Measurements from ENCODE around the gene HPCAL1. TPM values are rescaled to one million over a fixed set of nuclear protein-coding genes. Genes with fewer than 3 reads are reported as not detected.

HPCAL1 gene
- total and polyA plus RNA-seq, 8 donors: 58.1 to 108 (median 72.1) TPM

DNA sequence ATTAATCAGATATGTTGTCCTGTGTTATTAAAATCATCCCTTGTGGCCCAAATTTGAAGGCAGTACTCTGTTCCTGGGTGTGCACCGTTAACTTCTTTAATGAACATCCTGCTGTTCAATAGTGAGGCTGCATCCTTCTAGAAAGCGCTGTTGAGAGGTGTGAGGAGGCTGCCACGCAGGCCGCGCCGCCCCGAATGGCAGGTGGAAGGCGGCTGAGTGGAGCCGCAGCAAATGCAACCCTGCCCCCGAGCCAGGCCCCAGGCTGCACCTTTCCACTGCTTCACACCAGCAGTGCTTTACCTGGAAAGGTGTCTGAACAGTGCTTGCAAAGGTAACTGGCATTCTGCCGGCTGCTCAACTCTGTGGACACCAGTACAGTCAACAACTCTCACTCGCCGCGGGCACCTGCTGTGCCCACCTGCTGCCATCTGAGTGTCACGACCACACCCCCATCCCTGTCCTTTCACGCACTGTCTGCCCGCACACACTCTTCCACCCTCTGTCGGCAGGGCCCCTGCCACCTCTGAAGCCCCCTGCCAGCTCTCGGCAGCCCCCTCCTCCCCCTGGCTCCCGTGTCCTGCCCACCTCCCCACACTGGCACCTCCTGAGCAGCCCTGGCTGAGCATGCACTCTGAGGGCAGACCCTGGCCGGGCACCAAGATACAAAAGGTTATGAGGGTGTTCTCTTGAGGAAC is 74.5 kb downstream of the HPCAL1 start:
- no peak for DNase-seq
- H3K4me1 ChIP-seq: peaks cover 20 to 60% of the 10 kb centered on the region in 2 donors
- no peak for TF ChIP-seq CTCF (IDR thresholded peaks at IDR 0.05)
- H3K27ac ChIP-seq: no peak overlapping the region
- no peaks in the 10 kb centered on the region for H3K9me3 ChIP-seq
- ATAC-seq: no peak
- no peaks in the 10 kb centered on the region for H3K27me3 ChIP-seq
- no peak overlapping the region for H3K4me3 ChIP-seq
- H3K36me3 ChIP-seq: peaks cover 0 to 15% of the 10 kb centered on the region in 2 donors
- intact Hi-C loops (cut with DNase I): no loop called here

- Histone ChIP-seq H3K27me3 (no peaks in the 10 kb centered on the region), H3K27ac (no peak overlapping the region), H3K4me3 (no peak overlapping the region), H3K36me3 (peaks cover 0 to 15% of the 10 kb centered on the region in 2 donors), H3K4me1 (peaks cover 25 to 66% of the 10 kb centered on the region in 2 donors), H3K9me3 (no peaks in the 10 kb centered on the region)
- TF ChIP-seq CTCF (IDR thresholded peaks at IDR 0.05): no peak
- intact Hi-C loops (cut with DNase I): no loop called here
- ATAC-seq: no peak
- no peak for DNase-seq
These were observed 75.0 kb downstream of the HPCAL1 start for GRCh38 chr2:10377747-10378085.

- H3K36me3 ChIP-seq: peaks cover 0 to 15% of the 10 kb centered on the region in 2 donors
- H3K4me3 ChIP-seq: no peak overlapping the region
- no peak for DNase-seq
- intact Hi-C loops (cut with DNase I): no loop called here
- peaks cover 30 to 70% of the 10 kb centered on the region in 2 donors for H3K4me1 ChIP-seq
- no peak for ATAC-seq
- no peak overlapping the region for H3K27ac ChIP-seq
- no peak for TF ChIP-seq CTCF (IDR thresholded peaks at IDR 0.05)
- no peaks in the 10 kb centered on the region for H3K9me3 ChIP-seq
- no peaks in the 10 kb centered on the region for H3K27me3 ChIP-seq
These were observed 75.5 kb downstream of the HPCAL1 start for GRCh38 chr2:10378189-10378588.

DNA sequence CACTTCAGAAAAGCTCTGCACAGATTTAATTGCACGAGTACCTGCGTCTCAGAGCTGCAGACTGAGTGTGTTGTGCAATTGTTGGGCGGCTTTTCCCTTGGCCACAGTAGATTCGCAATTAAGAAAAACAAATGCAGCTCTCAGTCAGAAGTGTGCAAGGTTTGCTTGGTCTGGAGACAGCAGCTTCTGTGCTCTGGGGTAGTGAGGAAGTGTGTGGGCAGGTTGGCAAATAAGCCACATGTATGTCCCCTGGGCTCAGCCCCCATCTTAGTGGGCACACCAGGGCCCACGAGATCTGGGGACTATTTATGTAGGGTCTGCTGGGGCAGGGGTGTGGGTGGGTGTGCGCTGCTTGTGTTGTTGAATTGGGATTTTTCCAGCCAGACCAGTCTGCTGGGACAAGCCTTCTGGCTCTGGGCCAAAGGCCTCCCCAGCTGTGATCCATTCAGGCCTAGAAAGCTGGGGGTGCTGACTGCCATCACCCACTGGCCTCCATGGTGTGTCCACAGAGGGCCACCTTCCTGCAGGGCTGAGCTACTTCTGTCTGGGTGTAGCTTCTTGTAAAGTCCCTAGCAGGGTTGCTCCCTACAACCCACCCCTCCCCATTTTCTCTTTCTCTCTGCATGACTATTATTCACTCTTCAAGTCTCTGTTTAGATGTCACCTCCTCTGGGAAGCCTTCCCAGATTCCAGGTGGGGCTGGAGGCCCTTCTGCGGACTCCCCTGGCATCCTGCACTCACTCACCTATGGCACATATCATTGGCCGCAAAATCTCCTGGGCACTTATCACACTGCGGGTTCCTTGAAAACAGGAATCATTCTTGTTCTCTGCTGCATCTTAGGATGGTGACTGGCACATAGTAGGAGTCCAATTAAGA is 77.6 kb downstream of the HPCAL1 start:
- H3K36me3 ChIP-seq: no peaks in the 10 kb centered on the region
- DNase-seq (peak in 1 of 4 donors; percentile 52), ATAC-seq (peak; percentile 52)
- peak overlapping the region in 1 of 2 donors; percentile 53 for H3K27ac ChIP-seq
- intact Hi-C loops (cut with DNase I): no loop called here
- peaks cover 37 to 80% of the 10 kb centered on the region in 2 donors for H3K4me1 ChIP-seq
- no peaks in the 10 kb centered on the region for H3K9me3 ChIP-seq
- TF ChIP-seq CTCF (IDR thresholded peaks at IDR 0.05): no peak
- no peak overlapping the region for H3K4me3 ChIP-seq
- no peaks in the 10 kb centered on the region for H3K27me3 ChIP-seq

- no peak for ATAC-seq
- intact Hi-C loops (cut with DNase I): no loop called here
- no peak for DNase-seq
- Histone ChIP-seq H3K4me3 (no peak overlapping the region), H3K9me3 (no peaks in the 10 kb centered on the region), H3K27me3 (no peaks in the 10 kb centered on the region), H3K4me1 (peaks cover 50 to 96% of the 10 kb centered on the region in 2 donors), H3K27ac (peak overlapping the region in 1 of 2 donors; percentile 59), H3K36me3 (no peaks in the 10 kb centered on the region)
- no peak for TF ChIP-seq CTCF (IDR thresholded peaks at IDR 0.05)
These were observed 79.3 kb downstream of the HPCAL1 start for GRCh38 chr2:10381997-10382353.

Measured in left lung (tissue), 10 donors.